Transverse colon (tissue), 3 donors: ENCODE measurements around the gene GRIN2A.

Experiments
- CTCF ChIP-seq, 5 experiments: fragments of 200-600 bp in 3 of 5; fragments of 450-650 bp in 2 of 5; sonication (generic) in 3 of 5; IDR thresholded peaks; 1 replicate in 2 of 5; 2 replicates in 3 of 5; pipeline ENCODE4 v1.5.1; 2016 to 2017; ENCODE audit warnings: antibody characterized with exemption in 5 of 5, inconsistent platforms in 3 of 5, mild to moderate bottlenecking in 2 of 5, moderate library complexity in 1 of 5
- EP300 ChIP-seq: sonication (generic); formaldehyde crosslinking; IDR thresholded peaks from one replicate; pipeline ENCODE4 v1.6.1; 2017; ENCODE audit warnings: antibody characterized with exemption, low read depth
- POLR2A ChIP-seq: fragments of 450-650 bp; IDR thresholded peaks from one replicate; pipeline ENCODE4 v1.6.1; 2016; ENCODE audit warnings: antibody characterized with exemption, mild to moderate bottlenecking, moderate library complexity

- TF ChIP-seq CTCF (IDR thresholded peaks at IDR 0.05) (no peak), POLR2A (no peak), EP300 (no peak)
These were observed 415.3 kb downstream of the GRIN2A start for GRCh38 chr16:9766891-9767290.
